H9 (cell line): ENCODE data around the gene PCDHA12. TPM values are rescaled to one million over a fixed set of nuclear protein-coding genes. Genes with fewer than 3 reads are reported as not detected.

Source experiments
- DNase-seq: peaks from one replicate; pipeline ENCODE4 v3.0.0-alpha.2; 2017
- H2AFZ ChIP-seq: one replicate; pipeline ENCODE4 v1.6.1; 2013; ENCODE audit warnings: mild to moderate bottlenecking, low read length, control low read depth, moderate library complexity
- H2AK5ac ChIP-seq: 2 replicates; pipeline ENCODE4 v1.6.1; 2013; ENCODE audit warnings: low read length, control low read depth, mixed read lengths; ENCODE audit not compliant: insufficient read length
- H2BK120ac ChIP-seq: one replicate; pipeline ENCODE4 v1.6.1; 2013; ENCODE audit warnings: low read depth, mild to moderate bottlenecking, low read length, control low read depth, inconsistent platforms; ENCODE audit not compliant: poor library complexity, severe bottlenecking
- H2BK12ac ChIP-seq: 2 replicates; pipeline ENCODE4 v1.6.1; 2013; ENCODE audit warnings: low read length, control low read depth, mixed read lengths, low read depth; ENCODE audit not compliant: insufficient read length
- H2BK15ac ChIP-seq: 2 replicates; pipeline ENCODE4 v1.6.1; 2013; ENCODE audit warnings: low read depth, low read length, control low read depth
- H2BK20ac ChIP-seq: one replicate; pipeline ENCODE4 v1.6.1; 2013; ENCODE audit warnings: low read depth, mild to moderate bottlenecking, low read length, control low read depth, inconsistent platforms; ENCODE audit not compliant: poor library complexity, severe bottlenecking
- H2BK5ac ChIP-seq: 2 replicates; pipeline ENCODE4 v1.6.1; 2013; ENCODE audit warnings: low read length, control low read depth, mixed read lengths; ENCODE audit not compliant: insufficient read length
- H3K14ac ChIP-seq: 2 replicates; pipeline ENCODE4 v1.6.1; 2013; ENCODE audit warnings: low read length, control low read depth; ENCODE audit not compliant: insufficient read depth
- H3K18ac ChIP-seq: 2 replicates; pipeline ENCODE4 v1.6.1; 2013; ENCODE audit warnings: low read depth, mild to moderate bottlenecking, mixed read lengths, low read length, control low read depth; ENCODE audit not compliant: insufficient read length
- H3K23ac ChIP-seq: 2 replicates; pipeline ENCODE4 v1.6.1; 2013; ENCODE audit warnings: low read length, control low read depth, mixed read lengths, low read depth; ENCODE audit not compliant: insufficient read length
- H3K23me2 ChIP-seq: 2 replicates; pipeline ENCODE4 v1.6.1; 2013; ENCODE audit warnings: low read depth, mild to moderate bottlenecking, mixed read lengths, low read length, control low read depth; ENCODE audit not compliant: insufficient read length, poor library complexity, severe bottlenecking
- H3K27ac ChIP-seq: 2 replicates; pipeline ENCODE4 v1.5.1; 2013; ENCODE audit warnings: low read length, control low read depth, mixed read lengths, low read depth; ENCODE audit not compliant: insufficient read length
- H3K27me3 ChIP-seq: 2 replicates; pipeline ENCODE4 v1.6.1; 2013; ENCODE audit warnings: low read length, control low read depth, inconsistent platforms; ENCODE audit not compliant: insufficient read depth
- H3K4ac ChIP-seq: 2 replicates; pipeline ENCODE4 v1.6.1; 2013; ENCODE audit warnings: low read depth, mild to moderate bottlenecking, control low read depth, inconsistent platforms, low read length, moderate library complexity
- H3K4me1 ChIP-seq: 2 replicates; pipeline ENCODE4 v1.6.1; 2013; ENCODE audit warnings: low read length, control low read depth, inconsistent platforms; ENCODE audit not compliant: insufficient read depth
- H3K4me2 ChIP-seq: 2 replicates; pipeline ENCODE4 v1.6.1; 2013; ENCODE audit warnings: low read length, control low read depth, mixed read lengths; ENCODE audit not compliant: insufficient read length, insufficient read depth
- H3K56ac ChIP-seq: 2 replicates; pipeline ENCODE4 v1.6.1; 2013; ENCODE audit warnings: low read depth, mild to moderate bottlenecking, mixed read lengths, low read length, control low read depth; ENCODE audit not compliant: insufficient read length
- H3K79me1 ChIP-seq: 2 replicates; pipeline ENCODE4 v1.6.1; 2013; ENCODE audit warnings: low read depth, mild to moderate bottlenecking, moderate library complexity, low read length, control low read depth, inconsistent platforms; ENCODE audit not compliant: insufficient read depth, poor library complexity, severe bottlenecking
- H3K79me2 ChIP-seq: 2 replicates; pipeline ENCODE4 v1.6.1; 2013; ENCODE audit warnings: low read length, control low read depth, inconsistent platforms; ENCODE audit not compliant: insufficient read depth
- H3K9ac ChIP-seq: 2 replicates; pipeline ENCODE4 v1.6.1; 2013; ENCODE audit warnings: low read length, control low read depth, mixed read lengths; ENCODE audit not compliant: insufficient read length; ENCODE audit errors: extremely low read depth
- H3K9me3 ChIP-seq: one replicate; pipeline ENCODE4 v1.6.1; 2013; ENCODE audit warnings: low read depth, low read length, inconsistent platforms; ENCODE audit not compliant: control insufficient read depth
- H3T11ph ChIP-seq: one replicate; pipeline ENCODE4 v1.6.1; 2013; ENCODE audit warnings: mild to moderate bottlenecking, low read length, control low read depth, inconsistent platforms
- H4K20me1 ChIP-seq: one replicate; pipeline ENCODE4 v1.6.1; 2013; ENCODE audit not compliant: control insufficient read depth, insufficient read length, insufficient read depth
- H4K5ac ChIP-seq: 2 replicates; pipeline ENCODE4 v1.6.1; 2013; ENCODE audit warnings: low read depth, mild to moderate bottlenecking, mixed read lengths, low read length, control low read depth; ENCODE audit not compliant: insufficient read length
- H4K8ac ChIP-seq: replicated peaks from 2 replicates; pipeline ENCODE4 v1.6.1; 2013; ENCODE audit warnings: low read length, control low read depth, mixed read lengths, low read depth; ENCODE audit not compliant: insufficient read length
- H4K91ac ChIP-seq: 2 replicates; pipeline ENCODE4 v1.6.1; 2013; ENCODE audit warnings: low read depth, mild to moderate bottlenecking, moderate library complexity, mixed read lengths, low read length, control low read depth; ENCODE audit not compliant: insufficient read length
- H3K27ac Mint-ChIP-seq, 3 experiments: 2 replicates in 2 of 3; 3 replicates in 1 of 3; pipeline ENCODE4 v1.8.0; 2020 to 2021; ENCODE audit warnings: mixed read lengths in 3 of 3, mild to moderate bottlenecking in 1 of 3, moderate library complexity in 1 of 3
- H3K27me3 Mint-ChIP-seq: 2 replicates; pipeline ENCODE4 v1.8.0; 2021; ENCODE audit warnings: low read depth, mild to moderate bottlenecking, moderate library complexity, mixed read lengths
- H3K36me3 Mint-ChIP-seq, 3 experiments: 2 replicates in 2 of 3; 3 replicates in 1 of 3; pipeline ENCODE4 v1.8.0; 2020 to 2021; ENCODE audit warnings: low read depth in 3 of 3, mixed read lengths in 3 of 3; ENCODE audit not compliant: insufficient read depth in 1 of 3
- H3K4me1 Mint-ChIP-seq, 2 experiments: 2 replicates each; pipeline ENCODE4 v1.8.0; 2020; ENCODE audit warnings: mixed read lengths in 2 of 2
- H3K4me3 Mint-ChIP-seq, 2 experiments: 2 replicates in 1 of 2; 3 replicates in 1 of 2; pipeline ENCODE4 v1.8.0; 2020 to 2021; ENCODE audit warnings: mild to moderate bottlenecking in 2 of 2, mixed read lengths in 2 of 2, moderate library complexity in 1 of 2
- H3K9me3 Mint-ChIP-seq, 2 experiments: 2 replicates in 1 of 2; 3 replicates in 1 of 2; pipeline ENCODE4 v1.8.0; 2020; ENCODE audit warnings: mild to moderate bottlenecking in 2 of 2, mixed read lengths in 2 of 2, moderate library complexity in 1 of 2
- WGBS: extraction: QIAGEN DNeasy Blood & Tissue Kit; methylation state at CpG from one replicate; pipeline ENCODE4 v1.1.7; 2013; ENCODE audit warnings: missing lambda C conversion rate, low lambda C conversion rate, mixed read lengths; ENCODE audit not compliant: insufficient read length; ENCODE audit errors: extremely low coverage; 5-methylcytosine and 5-hydroxymethylcytosine counted together
- total RNA-seq: library from RNA; stranded (reverse); gene quantifications from 2 replicates; pipeline ENCODE4 v1.2.1, GENCODE V29; 2021
- TF ChIP-seq, protein P1 (sequence below): fragments of 200-600 bp; sonication (generic); conservative IDR thresholded peaks from 3 replicates; pipeline ENCODE4 v1.8.0; 2021; ENCODE audit warnings: antibody characterized with exemption, mild to moderate bottlenecking

Gene PCDHA12
- total RNA-seq, 1 experiment from 2014 or later, result 7.2 TPM

DNA sequence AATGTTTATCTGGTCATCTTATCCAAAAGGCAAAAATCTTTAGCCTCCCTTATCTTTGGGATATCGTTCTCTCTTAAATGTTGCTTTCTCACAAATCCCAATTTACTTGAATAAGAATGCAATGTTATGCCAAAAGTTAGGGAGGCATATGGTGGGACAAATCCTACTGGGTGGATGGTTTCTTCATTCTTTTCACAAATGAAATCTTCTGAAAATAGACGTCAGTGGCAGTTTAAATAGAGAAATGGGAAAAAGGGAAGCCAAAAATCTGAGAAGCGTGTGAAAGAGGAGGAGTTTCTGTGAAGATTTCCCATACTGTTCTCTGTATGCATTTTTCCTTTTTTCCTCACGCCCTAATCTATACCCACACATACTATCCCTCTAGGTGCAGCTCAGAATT, 48.5 kb downstream of the PCDHA12 start:
- Histone ChIP-seq H4K5ac (no peak overlapping the region), H3K79me1 (no peaks in the 10 kb centered on the region), H3T11ph (no peak overlapping the region), H3K9ac (no peak overlapping the region), H4K8ac (no peak overlapping the region), H3K4me1 (no peaks in the 10 kb centered on the region), H4K20me1 (no peaks in the 10 kb centered on the region), H3K23me2 (peaks cover 15% of the 10 kb centered on the region), H3K27ac (no peak overlapping the region), H2BK20ac (no peak overlapping the region), H2AK5ac (no peak overlapping the region), H3K79me2 (no peaks in the 10 kb centered on the region), H2BK12ac (no peak overlapping the region), H4K91ac (no peak overlapping the region), H2BK15ac (no peak overlapping the region), H3K23ac (no peak overlapping the region), H2AFZ (no peak overlapping the region), H3K27me3 (no peaks in the 10 kb centered on the region; the same call in 1 of the 2 replicates), H2BK5ac (no peak overlapping the region), H3K56ac (no peak overlapping the region), H3K9me3 (no peaks in the 10 kb centered on the region), H3K4ac (no peak overlapping the region), H3K18ac (no peak overlapping the region), H2BK120ac (no peak overlapping the region), H3K14ac (no peak overlapping the region), H3K4me2 (no peak overlapping the region)
- H3K27me3 Mint-ChIP-seq, result peaks cover 35% of the 10 kb centered on the region
- WGBS, result no CpG with 5 or more reads among the region's 4 CpGs
- H3K27ac Mint-ChIP-seq, result no peak overlapping the region
- H3K4me3 Mint-ChIP-seq, result no peak overlapping the region
- DNase-seq, result no peak
- peaks cover 0 to 5% (median 0%) of the 10 kb centered on the region in 3 experiments; a peak in 1 of 7 replicates for H3K36me3 Mint-ChIP-seq
- no peaks in the 10 kb centered on the region; a peak in 1 of 5 replicates for H3K9me3 Mint-ChIP-seq
- TF ChIP-seq, protein P1, sequence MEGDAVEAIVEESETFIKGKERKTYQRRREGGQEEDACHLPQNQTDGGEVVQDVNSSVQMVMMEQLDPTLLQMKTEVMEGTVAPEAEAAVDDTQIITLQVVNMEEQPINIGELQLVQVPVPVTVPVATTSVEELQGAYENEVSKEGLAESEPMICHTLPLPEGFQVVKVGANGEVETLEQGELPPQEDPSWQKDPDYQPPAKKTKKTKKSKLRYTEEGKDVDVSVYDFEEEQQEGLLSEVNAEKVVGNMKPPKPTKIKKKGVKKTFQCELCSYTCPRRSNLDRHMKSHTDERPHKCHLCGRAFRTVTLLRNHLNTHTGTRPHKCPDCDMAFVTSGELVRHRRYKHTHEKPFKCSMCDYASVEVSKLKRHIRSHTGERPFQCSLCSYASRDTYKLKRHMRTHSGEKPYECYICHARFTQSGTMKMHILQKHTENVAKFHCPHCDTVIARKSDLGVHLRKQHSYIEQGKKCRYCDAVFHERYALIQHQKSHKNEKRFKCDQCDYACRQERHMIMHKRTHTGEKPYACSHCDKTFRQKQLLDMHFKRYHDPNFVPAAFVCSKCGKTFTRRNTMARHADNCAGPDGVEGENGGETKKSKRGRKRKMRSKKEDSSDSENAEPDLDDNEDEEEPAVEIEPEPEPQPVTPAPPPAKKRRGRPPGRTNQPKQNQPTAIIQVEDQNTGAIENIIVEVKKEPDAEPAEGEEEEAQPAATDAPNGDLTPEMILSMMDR, result no peak
- peaks cover 18 to 24% of the 10 kb centered on the region in 2 experiments for H3K4me1 Mint-ChIP-seq
